ENCODE data around the gene PDE6B.
"Not testable (repeated sequence)": the region's sequence is repeated elsewhere in the genome, so short reads cannot be mapped to it uniquely, and the experiment has no call there.

PDE6B gene

DNA sequence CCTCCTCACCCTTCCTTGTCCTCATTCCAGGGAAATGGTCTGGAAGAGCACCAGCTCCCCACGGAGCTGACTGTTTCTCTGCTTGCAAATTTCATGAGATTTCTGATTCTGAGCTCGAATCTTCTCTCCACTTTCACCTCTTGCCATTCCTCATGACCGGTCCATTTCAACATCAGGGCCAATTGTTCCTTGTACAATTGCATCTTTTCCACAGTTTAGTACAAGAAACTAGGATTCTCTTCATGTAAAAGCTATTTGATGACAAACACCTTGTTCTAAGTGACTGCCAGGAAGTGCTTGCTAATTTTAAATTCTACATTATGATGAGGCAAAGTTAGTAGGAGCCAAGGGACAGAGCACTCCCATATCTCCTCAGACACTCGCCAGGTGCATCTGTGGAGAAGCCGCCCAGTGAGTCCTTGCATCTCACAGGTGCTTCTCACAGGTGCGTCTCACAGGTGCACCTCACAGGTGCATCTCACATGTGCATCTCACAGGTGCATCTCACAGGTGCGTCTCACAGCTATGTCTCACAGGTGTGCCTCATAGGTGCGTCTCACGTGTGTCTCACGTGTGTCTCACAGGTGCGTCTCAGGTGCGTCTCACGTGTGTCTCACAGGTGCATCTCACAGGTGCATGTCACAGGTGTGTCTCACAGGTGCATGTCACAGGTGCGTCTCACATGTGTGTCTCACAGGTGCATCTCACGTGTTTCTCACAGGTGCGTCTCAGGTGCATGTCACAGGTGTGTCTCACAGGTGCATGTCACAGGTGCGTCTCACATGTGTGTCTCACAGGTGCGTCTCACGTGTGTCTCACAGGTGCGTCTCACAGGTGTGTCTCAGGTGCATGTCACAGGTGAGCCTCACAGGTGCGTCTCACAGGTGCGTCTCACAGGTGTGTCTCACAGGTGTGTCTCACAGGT is 3.0 kb upstream of the PDE6B start:
- no peak for DNase-seq (ENCODE audit: low spot score)

DNA sequence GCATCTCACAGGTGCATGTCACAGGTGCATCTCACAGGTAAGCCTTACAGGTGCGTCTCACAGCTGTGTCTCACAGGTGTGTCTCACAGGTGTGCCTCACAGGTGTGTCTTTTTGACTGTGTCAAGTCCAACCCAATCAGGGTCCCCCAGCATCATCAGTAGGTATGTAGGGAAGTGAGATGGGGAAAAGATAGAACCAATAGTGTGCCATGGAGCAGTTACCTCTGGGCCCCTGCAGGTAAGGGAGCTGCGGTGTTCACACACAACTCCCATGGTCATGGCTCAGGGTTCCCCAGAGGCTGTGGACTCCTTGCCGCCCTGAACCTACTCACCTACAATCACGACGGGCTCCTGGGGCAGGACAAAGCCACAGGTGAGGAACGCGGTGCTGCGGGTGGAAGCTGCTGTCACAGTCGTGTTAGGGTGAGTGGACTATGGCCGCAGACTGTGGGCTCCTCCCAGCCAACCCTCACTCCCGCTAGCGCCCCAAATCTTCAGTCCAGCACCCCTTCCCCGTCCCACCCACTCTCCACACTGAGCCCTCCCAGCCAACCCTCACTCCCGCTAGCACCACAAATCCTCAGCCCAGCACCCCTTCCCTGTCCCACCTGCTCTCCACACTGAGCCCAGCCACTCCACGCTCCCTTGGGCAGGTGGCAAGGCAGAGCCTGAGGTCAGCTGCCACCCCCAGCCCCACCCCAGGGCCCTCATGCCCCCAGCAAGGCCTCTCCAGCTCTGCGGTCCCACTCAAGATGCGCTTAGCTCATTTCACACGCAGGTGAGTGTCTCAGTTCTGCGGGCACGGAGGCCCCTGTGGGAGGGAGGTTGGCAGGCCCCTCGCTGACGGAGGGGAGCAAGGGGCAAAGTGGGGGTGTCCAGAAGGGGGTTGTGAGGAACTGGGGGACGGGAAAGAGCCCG is 2.1 kb upstream of the PDE6B start:
- DNase-seq (ENCODE audit: low spot score), result no peak

DNA sequence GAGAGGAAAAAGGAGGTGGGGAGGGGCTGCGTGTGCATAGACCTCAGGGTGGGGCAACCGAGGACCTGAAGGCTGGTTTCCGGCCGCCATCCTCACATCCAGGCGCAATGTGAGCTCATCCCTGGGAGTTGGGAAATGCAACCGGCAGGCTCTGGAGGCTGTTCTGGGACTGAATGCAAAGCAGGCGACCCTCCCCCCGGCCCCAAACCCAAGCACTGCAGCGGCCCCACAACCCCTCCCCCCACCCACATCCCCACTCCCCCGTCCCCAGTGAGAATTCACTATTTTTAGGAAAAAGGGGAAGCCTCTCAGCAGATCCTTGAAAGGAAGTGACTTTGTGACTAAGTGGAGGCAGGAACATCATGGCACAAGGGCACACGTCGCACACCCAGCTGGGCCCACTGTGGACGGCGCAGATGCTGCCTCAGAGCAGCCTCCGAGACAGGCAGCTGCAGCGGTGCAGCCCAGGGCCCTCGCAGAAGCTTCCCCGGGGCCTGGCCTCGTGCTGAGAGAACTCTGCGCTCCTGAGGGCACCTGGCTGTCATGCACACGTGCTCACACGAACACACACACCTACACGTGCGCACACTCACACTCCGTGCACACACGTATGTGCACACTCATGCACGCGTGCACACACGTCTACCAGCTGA is 1.3 kb upstream of the PDE6B start:
- DNase-seq (ENCODE audit: low spot score), result no peak

DNA sequence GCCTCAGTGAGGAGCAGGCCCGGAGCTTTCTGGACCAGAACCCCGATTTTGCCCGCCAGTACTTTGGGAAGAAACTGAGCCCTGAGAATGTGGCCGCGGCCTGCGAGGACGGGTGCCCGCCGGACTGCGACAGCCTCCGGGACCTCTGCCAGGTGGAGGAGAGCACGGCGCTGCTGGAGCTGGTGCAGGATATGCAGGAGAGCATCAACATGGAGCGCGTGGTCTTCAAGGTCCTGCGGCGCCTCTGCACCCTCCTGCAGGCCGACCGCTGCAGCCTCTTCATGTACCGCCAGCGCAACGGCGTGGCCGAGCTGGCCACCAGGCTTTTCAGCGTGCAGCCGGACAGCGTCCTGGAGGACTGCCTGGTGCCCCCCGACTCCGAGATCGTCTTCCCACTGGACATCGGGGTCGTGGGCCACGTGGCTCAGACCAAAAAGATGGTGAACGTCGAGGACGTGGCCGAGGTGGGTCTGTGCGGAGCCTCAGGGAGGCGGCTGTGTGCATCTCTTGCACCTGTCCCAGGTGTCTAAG is 323 bp downstream of the PDE6B start:
- DNase-seq (ENCODE audit: low spot score), result no peak

DNA sequence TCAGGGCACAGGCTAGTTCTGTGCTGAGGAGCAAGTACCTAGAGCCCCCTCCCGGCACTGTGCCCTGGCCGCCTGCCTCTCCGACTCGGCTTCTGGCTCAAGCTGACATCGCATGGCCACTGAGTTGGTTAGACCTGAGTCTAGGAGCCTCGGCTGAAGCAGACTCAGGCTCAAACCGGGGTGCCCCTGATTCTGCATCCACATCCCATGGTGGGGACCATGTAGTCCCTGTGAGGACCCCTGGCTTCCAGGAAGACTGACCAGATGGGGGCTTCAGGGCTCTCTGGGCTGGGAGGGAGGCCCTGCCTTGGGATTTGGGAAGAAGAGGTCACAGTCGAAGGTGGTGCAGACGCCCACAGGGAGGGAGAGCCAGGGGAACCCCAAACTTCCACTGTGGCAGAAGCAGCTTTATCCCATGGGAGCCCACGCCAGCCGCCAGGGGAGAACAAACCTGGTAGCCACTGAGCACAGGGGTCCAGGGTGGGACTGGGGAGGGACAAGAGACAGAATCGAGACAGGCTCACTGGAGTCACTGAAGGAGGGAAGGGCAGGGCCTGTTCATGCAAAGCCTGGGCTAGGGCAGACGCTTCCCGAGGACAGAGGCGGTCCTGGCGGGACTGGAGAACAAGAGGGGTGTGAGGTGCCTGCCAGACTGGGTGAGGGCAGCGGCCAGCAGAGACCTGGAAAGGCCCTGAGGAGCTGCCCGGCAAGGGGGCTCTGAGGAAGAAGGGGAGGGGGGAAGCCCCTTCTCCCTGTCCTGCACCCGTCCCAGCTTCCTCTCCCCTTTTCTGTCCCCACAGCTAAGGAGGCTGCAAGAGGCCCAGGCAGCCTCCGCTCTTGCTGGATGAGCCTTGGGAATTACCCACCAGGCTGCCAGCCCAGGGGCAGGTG is 1.1 kb downstream of the PDE6B start:
- DNase-seq (ENCODE audit: low spot score), result no peak

DNA sequence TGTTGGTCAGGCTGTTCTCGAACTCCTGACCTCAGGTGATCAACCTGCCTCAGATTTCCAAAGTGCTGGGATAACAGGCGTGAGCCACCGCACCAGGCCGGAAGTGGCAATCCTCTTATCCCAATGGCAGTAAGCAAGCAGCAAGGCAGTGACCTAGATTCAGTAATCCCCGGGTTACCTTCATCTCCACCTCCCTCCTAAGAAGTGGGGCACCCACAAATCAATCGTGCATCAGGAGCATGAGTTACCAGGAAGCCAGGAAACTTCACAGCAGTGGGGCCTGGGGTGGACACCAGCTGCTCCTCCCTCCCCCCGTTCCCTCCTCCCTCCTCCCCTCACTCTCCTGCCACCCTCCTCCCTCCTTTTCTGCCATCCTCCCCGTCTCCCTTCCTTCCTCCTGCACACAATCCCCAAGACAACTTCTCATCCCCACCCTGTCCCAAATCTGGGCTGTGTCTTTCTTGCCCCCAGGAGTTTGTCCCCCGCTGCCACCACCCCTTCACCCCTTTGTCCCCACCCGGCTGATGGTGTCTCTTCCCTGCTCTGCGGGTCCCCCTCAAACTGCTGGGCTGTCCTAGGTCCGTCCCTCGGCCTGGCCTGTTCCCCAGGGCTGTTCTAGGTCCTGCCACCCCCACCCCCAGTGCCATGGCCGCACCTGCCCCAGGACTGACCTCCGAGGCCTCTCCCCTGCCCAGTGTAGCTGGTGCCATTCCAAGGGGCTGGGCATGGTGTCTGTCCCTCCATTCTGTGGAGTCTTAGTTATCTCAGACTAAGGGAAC is 2.2 kb downstream of the PDE6B start:
- DNase-seq (ENCODE audit: low spot score), result no peak

DNA sequence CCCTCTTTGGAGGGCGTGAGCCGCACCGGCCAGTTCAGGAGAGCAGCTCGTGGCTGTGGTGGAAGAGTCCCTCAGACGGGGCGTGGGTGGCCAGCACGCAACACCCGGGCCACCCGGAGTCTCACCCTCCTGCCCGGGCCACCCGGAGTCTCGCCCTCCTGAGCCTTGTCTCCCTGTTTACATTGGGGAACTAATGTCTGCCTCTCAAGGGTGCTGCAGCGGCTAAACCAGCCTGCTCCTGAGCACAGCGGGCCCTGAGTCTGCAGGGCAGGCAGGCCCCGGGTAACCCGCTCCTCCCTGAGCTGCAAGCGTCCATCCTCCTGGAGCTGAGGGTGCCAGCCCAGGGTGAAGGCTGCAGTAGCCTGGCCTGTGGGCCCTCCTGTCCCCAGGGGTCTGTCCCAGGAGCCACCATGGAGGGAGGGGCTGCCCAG is 3.0 kb downstream of the PDE6B start:
- no peak for DNase-seq (ENCODE audit: low spot score)

DNA sequence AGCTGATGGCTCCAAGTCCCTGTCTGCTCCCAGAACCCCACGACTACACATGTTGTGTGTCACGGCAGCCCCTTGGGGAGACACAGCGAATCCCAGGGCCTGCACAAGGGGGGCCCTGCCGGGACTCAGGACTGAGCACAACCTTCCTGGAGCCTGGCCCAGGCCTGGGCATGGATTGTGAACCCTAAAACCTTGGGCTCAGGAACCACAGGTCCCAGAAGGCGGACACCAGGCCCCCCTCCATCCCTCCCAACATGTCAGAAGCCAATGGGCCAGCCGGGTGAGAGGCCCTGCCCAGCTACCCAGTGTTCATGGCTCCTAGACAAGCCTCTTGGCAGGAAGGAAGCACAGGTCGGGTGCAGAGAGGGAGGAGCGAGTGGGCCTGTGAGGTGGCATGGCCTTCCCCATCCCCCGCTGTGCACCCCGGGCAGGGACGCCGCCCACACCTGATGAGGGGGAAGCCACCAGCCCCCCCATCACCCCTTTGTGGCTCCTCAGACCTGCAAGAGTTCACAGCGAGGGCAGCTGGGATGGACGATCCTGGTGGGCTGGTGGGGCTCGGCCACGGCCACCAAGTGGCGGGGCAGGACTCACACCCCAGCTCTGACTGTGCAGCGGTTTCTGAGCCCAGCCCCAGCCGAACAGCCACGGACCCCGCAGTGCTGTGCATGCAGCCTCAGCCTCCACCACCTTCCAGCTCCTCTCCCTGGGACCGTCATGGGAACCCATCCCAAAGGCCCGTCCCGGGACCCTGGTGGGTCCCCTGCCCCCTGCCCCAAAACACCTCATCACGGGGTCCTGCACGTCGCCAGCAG is 3.7 kb downstream of the PDE6B start:
- DNase-seq (ENCODE audit: low spot score), result no peak

DNA sequence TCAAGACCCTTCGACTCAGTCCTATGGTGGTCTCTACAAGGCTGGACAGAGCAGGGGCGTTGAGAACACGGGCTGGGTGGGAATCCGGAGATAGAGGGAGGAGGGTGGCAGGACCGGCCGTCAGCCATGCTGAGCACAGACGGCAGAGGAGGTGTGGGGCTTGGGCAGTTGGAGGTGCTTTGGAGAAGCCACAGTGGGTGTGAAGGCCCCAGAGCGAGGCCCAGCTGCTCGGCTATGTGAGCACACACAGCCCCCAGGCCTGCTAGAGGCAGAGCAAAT is 4.2 kb downstream of the PDE6B start:
- DNase-seq (ENCODE audit: low spot score), result no peak

DNA sequence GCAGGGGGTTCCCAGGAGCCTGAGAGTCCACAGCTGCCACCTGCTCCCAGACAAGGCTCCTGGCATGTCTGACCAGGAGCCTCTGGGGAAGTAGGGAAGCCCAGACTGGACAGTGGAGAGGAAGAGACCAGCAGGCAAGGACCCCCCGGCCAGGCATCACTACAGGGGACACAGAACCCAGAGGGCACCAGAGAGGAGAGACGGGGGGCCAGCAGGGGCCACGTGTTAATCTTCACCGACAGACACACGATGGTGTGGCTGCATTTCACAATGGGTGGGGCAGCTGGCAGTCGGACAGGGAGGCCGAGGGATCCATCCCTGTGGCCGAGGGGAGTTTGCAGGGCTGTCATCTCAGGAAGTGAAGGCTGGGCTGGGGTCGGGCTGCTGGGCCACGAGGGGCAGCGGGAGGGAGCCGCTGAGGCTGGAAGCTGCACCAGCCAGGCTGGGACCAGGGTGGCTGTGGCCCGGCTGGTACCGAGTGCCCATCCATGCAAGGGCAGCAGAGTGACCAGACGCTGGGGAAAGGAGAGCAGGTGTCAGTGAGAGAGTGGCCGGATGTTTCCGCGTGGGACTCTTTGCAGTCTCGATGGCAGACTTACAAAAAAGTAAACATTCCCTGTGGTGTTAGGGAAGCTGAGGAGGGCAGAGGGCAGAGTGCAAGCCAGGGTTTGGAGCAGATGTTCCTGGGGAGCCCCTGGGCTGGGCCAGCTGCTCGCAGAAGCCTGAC is 4.7 kb downstream of the PDE6B start:
- DNase-seq (ENCODE audit: low spot score), result no peak

DNA sequence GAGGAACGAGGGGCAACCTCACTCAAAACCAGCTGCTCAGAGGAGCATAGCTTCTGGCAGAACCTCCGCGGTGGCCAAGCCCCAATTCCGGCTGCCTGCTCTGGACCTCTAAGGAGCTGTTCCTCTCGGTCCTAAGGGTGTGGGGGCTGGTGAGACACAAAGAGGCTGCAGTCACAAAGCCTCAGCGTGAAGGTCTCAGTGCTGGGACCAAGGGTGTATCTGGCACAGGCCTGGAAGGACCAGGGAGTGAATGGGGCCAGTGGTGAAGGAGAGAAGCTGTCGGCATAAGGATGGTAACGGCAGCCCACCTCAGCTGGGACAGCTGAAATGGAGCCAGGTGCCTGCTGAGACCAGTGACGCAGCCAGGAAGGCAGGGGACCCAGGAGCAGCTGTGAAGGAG is 5.3 kb downstream of the PDE6B start:
- DNase-seq (ENCODE audit: low spot score), result no peak

DNA sequence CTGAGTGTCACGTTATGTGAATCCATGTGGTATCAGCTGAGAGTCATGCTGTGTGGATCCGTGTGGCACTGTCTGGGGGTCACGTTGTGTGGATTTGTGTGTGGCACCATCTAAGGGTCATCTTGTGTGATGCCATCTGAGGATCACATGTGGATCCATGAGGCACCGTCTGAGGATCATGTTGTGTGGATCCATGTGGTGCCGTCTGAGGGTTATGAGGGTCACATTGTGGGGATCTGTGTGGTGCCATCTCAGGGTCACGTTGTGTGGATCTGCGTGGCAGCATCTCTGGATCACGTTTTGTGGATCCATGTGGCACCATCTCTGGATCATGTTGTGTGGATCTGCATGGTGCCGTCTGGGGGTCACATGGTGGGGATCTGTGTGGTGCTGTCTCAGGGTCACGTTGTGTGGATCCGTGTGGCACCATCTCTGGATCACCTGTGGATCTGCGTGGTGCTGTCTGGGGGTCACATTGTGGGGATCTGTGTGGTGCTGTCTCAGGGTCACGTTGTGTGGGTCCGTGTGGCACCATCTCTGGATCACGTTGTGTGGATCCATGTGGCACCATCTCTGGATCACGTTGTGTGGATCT is 6.9 kb downstream of the PDE6B start:
- no peak for DNase-seq (ENCODE audit: low spot score)

DNA sequence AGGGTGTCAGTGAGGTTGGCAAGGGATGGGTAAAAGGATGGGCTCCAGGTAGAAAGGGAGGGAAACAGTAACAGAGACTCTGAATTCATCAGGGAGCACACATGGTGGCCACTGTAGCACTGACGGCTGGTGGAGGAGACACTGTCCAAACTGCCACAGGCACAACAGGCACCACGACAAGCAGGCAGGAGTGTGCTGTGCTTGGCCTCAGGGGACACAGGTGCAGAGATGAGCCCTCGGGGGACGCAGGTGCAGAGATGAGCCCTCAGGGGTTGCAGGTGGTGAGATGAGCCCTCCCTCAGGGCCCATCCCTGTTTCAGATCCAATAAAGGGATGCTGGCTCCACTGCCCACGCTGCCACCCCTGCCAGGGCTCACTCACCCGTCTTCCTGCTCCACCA is 7.6 kb downstream of the PDE6B start:
- no peak for DNase-seq (ENCODE audit: low spot score)

DNA sequence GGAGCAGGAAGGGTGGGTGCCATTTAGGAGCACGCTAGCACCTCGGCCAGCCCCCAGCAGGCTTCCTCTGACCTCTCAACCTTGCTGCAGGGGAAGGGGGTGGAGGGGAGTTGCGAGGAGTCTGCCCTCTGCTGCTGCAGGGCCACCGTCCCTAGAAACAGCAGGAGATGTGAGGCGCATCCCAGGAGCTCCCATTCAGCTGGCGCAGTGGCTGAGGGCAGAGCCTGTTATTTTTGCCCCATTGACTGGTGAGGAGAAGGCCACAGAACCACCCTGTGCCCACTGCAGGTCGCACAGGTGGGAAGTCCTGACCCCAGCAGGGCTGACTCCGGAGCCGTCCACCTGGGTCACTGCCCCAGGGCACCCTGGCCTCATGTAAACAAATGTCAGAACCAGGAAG is 8.0 kb downstream of the PDE6B start:
- DNase-seq (ENCODE audit: low spot score), result no peak

DNA sequence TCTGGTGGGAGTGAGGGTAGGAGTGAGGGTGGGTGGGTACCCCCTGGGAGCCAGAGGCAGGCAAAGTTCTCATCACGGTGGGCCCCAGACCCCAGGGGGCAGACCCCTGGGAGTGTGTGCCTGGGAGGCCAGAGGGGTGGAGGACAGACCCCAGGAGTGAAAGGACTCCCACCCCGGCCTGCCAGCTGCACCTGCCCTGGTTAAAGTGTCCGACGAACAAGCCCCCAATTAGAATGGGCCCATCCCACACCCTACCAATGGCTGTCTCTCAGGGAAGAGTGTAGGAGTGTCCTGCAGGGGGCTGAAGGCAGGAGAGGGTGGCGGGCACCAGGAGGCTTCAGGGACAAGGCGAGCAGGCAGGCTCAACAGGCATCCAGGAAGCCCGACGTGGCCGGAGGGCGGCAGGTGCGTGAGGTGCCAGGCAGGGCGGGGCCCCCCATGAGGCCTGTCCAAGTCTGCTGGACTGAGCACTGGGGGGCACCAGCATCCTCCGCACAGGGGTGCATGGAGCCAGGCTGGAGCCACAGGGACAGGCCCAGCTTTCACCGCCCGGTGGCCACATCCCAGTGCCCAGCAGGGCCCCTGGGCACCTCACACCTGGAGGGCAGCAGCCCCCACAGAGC is 8.7 kb downstream of the PDE6B start:
- no peak for DNase-seq (ENCODE audit: low spot score)

DNA sequence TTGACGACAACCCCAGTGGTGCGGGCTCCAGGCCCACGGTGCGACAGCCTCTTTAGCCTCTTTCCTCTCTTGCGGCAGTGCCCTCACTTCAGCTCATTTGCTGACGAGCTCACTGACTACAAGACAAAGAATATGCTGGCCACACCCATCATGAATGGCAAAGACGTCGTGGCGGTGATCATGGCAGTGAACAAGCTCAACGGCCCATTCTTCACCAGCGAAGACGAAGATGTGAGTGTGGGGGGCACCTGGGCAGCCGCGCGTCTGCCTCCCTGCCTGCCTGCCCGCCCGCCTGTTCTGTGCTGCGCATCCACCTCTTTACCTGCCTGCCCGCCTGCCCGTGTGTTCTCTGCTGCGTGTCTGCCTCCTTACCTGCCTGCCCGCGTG is 9.2 kb downstream of the PDE6B start:
- no peak for DNase-seq (ENCODE audit: low spot score)

DNA sequence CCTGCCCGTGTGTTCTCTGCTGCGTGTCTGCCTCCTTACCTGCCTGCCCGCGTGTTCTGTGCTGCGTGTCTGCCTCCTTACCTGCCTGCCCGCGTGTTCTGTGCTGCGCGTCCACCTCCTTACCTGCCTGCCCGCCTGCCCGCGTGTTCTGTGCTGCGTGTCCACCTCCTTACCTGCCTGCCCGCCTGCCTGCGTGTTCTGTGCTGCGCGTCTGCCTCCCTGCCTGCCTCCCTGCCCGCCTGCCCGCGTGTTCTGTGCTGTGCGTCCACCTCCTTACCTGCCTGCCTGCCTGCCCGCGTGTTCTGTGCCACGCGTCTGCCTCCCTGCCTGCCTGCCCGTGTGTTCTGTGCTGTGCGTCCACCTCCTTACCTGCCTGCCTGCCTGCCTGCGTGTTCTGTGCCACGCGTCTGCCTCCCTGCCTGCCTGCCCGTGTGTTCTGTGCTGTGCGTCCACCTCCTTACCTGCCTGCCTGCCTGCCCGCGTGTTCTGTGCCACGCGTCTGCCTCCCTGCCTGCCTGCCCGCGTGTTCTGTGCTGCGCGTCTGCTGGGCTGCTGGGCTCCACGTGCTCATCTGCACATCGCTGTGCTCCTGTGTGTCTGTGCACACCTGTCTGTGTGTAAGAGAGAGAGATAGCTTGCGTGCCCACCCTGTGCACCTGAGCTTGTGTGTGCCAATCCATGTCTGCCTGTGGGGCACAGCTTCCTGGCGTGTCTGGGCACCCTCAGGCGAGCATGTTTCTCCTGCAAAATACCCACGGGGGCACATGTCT is 9.9 kb downstream of the PDE6B start:
- DNase-seq (ENCODE audit: low spot score), result not testable (repeated sequence)

All from SW480 (cell line).